ENCODE data around the gene TMEM187. TPM values are rescaled to one million over a fixed set of nuclear protein-coding genes. Genes with fewer than 3 reads are reported as not detected.

TMEM187 gene
- total and polyA plus RNA-seq, 4 experiments from 2014 or later: 10.4 to 23.8 (median 13.8) TPM

GRCh38 chrX:153984351-153985178, 12.0 kb downstream of the TMEM187 start:
- H3K27me3 ChIP-seq (ENCODE audit: insufficient read depth, low read length): no peaks in the 10 kb centered on the region
- peak overlapping the region; percentile 41 to 91 (median 66) for H3K4me3 Mint-ChIP-seq
- peak in 4 of 5 donors; percentile 24 to 74 (median 41) for DNase-seq
- intact Hi-C loops (cut with micrococcal nuclease): loop anchor here (5.0 kb wide), 1 partner anchor 113 kb away; the partner anchor contains the start of gene MECP2
- H3K4me3 ChIP-seq (ENCODE audit: low read length in 2 of 2): no peak overlapping the region
- no peaks in the 10 kb centered on the region for H3K9me3 ChIP-seq (ENCODE audit: control insufficient read depth in 1 of 2, low read length in 2 of 2)
- peak overlapping the region; percentile 91 to 98 (median 96) for H3K27ac Mint-ChIP-seq
- peaks cover 25 to 76% (median 42%) of the 10 kb centered on the region in 4 donors for H3K4me1 Mint-ChIP-seq
- no peaks in the 10 kb centered on the region for H3K36me3 ChIP-seq (ENCODE audit: insufficient read depth, low read length)
- ChIA-PET CTCF (ENCODE audit: partially characterized antibody) (interaction anchor here (1.2 kb wide), 1 partner anchor 21 kb away, joined by 3 read pairs; no protein-coding TSS in a partner anchor), POLR2A (ENCODE audit: partially characterized antibody) (interaction anchor here (1.0 to 4.2 kb wide), 6 partner anchors 13 to 413 kb away, joined by 3 to 67 read pairs (median 4); partner anchors contain the start of genes HCFC1, IRAK1 and TMEM187)
- H3K36me3 Mint-ChIP-seq: no peaks in the 10 kb centered on the region
- H3K4me1 ChIP-seq (ENCODE audit: insufficient read depth, low read length): peaks cover 63% of the 10 kb centered on the region
- H3K27ac ChIP-seq (ENCODE audit: low read depth, low read length): peak overlapping the region; percentile 67
- no peaks in the 10 kb centered on the region for H3K9me3 Mint-ChIP-seq
- H3K27me3 Mint-ChIP-seq: no peaks in the 10 kb centered on the region

GRCh38 chrX:153988493-153988892, 15.9 kb downstream of the TMEM187 start:
- peaks cover 44% of the 10 kb centered on the region for H3K4me1 ChIP-seq (ENCODE audit: insufficient read depth, low read length)
- POLR2A ChIA-PET (ENCODE audit: partially characterized antibody): interaction anchor here (1.2 kb wide), 1 partner anchor 8 kb away, joined by 3 read pairs; no protein-coding TSS in a partner anchor
- intact Hi-C loops (cut with micrococcal nuclease): no loop called here
- no peaks in the 10 kb centered on the region for H3K36me3 ChIP-seq (ENCODE audit: insufficient read depth, low read length)
- H3K4me3 Mint-ChIP-seq: no peak overlapping the region
- no peaks in the 10 kb centered on the region for H3K27me3 Mint-ChIP-seq
- H3K36me3 Mint-ChIP-seq: no peaks in the 10 kb centered on the region
- H3K4me1 Mint-ChIP-seq: peaks cover 14 to 48% (median 26%) of the 10 kb centered on the region in 4 donors
- CTCF ChIA-PET (ENCODE audit: partially characterized antibody): interaction anchor here (1.4 kb wide), 1 partner anchor 18 kb away, joined by 3 read pairs; no protein-coding TSS in a partner anchor
- H3K9me3 Mint-ChIP-seq: peaks cover 0 to 2% (median 0%) of the 10 kb centered on the region in 8 donors
- H3K27ac Mint-ChIP-seq: peak overlapping the region in 3 of 7 donors; percentile 46 to 75 (median 68)
- no peaks in the 10 kb centered on the region for H3K9me3 ChIP-seq (ENCODE audit: control insufficient read depth in 1 of 2, low read length in 2 of 2)
- no peak overlapping the region for H3K4me3 ChIP-seq (ENCODE audit: low read length in 2 of 2)
- no peak overlapping the region for H3K27ac ChIP-seq (ENCODE audit: low read depth, low read length)
- no peak for DNase-seq
- no peaks in the 10 kb centered on the region for H3K27me3 ChIP-seq (ENCODE audit: insufficient read depth, low read length)

- H3K36me3 ChIP-seq (ENCODE audit: insufficient read depth, low read length): no peaks in the 10 kb centered on the region
- H3K9me3 Mint-ChIP-seq: peaks cover 0 to 6% (median 0%) of the 10 kb centered on the region in 8 donors
- ChIA-PET POLR2A (ENCODE audit: partially characterized antibody) (interaction anchor here (0.7 to 1.5 kb wide), 5 partner anchors 9 to 65 kb away, joined by 3 to 4 read pairs (median 3); partner anchors contain the start of gene HCFC1), CTCF (ENCODE audit: partially characterized antibody) (interaction anchor here (0.9 to 1.4 kb wide), 4 partner anchors 14 to 544 kb away, joined by 3 read pairs; no protein-coding TSS in a partner anchor)
- H3K27ac Mint-ChIP-seq: peak overlapping the region; percentile 68 to 93 (median 85)
- peak in 3 of 5 donors; percentile 26 to 31 (median 30) for DNase-seq
- peak overlapping the region; percentile 35 for H3K27ac ChIP-seq (ENCODE audit: low read depth, low read length)
- H3K9me3 ChIP-seq (ENCODE audit: control insufficient read depth in 1 of 2, low read length in 2 of 2): no peaks in the 10 kb centered on the region
- intact Hi-C loops (cut with micrococcal nuclease): no loop called here
- H3K36me3 Mint-ChIP-seq: no peaks in the 10 kb centered on the region
- H3K4me3 ChIP-seq (ENCODE audit: low read length in 2 of 2): no peak overlapping the region
- peaks cover 28% of the 10 kb centered on the region for H3K4me1 ChIP-seq (ENCODE audit: insufficient read depth, low read length)
- peak overlapping the region in 6 of 8 donors; percentile 53 to 82 (median 69) for H3K4me3 Mint-ChIP-seq
- no peaks in the 10 kb centered on the region for H3K27me3 Mint-ChIP-seq
- H3K4me1 Mint-ChIP-seq: peaks cover 6 to 32% (median 13%) of the 10 kb centered on the region in 4 donors
- no peaks in the 10 kb centered on the region for H3K27me3 ChIP-seq (ENCODE audit: insufficient read depth, low read length)
Observed at GRCh38 chrX:153989973-153990655, 17.6 kb downstream of the TMEM187 start.

GRCh38 chrX:153991013-153991580, 18.5 kb downstream of the TMEM187 start:
- H3K4me1 Mint-ChIP-seq: peaks cover 6 to 23% (median 10%) of the 10 kb centered on the region in 4 donors
- CTCF ChIA-PET (ENCODE audit: partially characterized antibody): no interaction called here

GRCh38 chrX:153992180-153992579, 19.6 kb downstream of the TMEM187 start:
- intact Hi-C loops (cut with micrococcal nuclease): no loop called here
- no peaks in the 10 kb centered on the region for H3K9me3 ChIP-seq (ENCODE audit: control insufficient read depth in 1 of 2, low read length in 2 of 2)
- DNase-seq: no peak
- H3K36me3 ChIP-seq (ENCODE audit: insufficient read depth, low read length): no peaks in the 10 kb centered on the region
- Mint-ChIP-seq H3K27me3 (no peaks in the 10 kb centered on the region), H3K4me1 (peaks cover 6 to 16% (median 10%) of the 10 kb centered on the region in 4 donors), H3K27ac (no peak overlapping the region), H3K36me3 (no peaks in the 10 kb centered on the region), H3K9me3 (peaks cover 0 to 6% (median 0%) of the 10 kb centered on the region in 8 donors), H3K4me3 (no peak overlapping the region)
- no peaks in the 10 kb centered on the region for H3K27me3 ChIP-seq (ENCODE audit: insufficient read depth, low read length)
- CTCF ChIA-PET (ENCODE audit: partially characterized antibody): no interaction called here
- peaks cover 14% of the 10 kb centered on the region for H3K4me1 ChIP-seq (ENCODE audit: insufficient read depth, low read length)
- H3K27ac ChIP-seq (ENCODE audit: low read depth, low read length): no peak overlapping the region
- H3K4me3 ChIP-seq (ENCODE audit: low read length in 2 of 2): no peak overlapping the region
- POLR2A ChIA-PET (ENCODE audit: partially characterized antibody): no interaction called here

More at GRCh38 chrX:153991013-153991580, 18.5 kb downstream of the TMEM187 start:
- no peaks in the 10 kb centered on the region for H3K36me3 Mint-ChIP-seq
- H3K4me3 Mint-ChIP-seq: peak overlapping the region in 1 of 8 donors; percentile 7
- no peaks in the 10 kb centered on the region for H3K9me3 ChIP-seq (ENCODE audit: control insufficient read depth in 1 of 2, low read length in 2 of 2)
- H3K4me1 ChIP-seq (ENCODE audit: insufficient read depth, low read length): peaks cover 24% of the 10 kb centered on the region
- intact Hi-C loops (cut with micrococcal nuclease): no loop called here
- no peak for DNase-seq
- no peak overlapping the region for H3K27ac ChIP-seq (ENCODE audit: low read depth, low read length)
- H3K9me3 Mint-ChIP-seq: peaks cover 0 to 6% (median 0%) of the 10 kb centered on the region in 8 donors
- H3K27ac Mint-ChIP-seq: peak overlapping the region in 3 of 7 donors; percentile 17 to 86 (median 64)
- no peaks in the 10 kb centered on the region for H3K27me3 ChIP-seq (ENCODE audit: insufficient read depth, low read length)
- no peaks in the 10 kb centered on the region for H3K36me3 ChIP-seq (ENCODE audit: insufficient read depth, low read length)
- H3K27me3 Mint-ChIP-seq: no peaks in the 10 kb centered on the region
- no peak overlapping the region for H3K4me3 ChIP-seq (ENCODE audit: low read length in 2 of 2)
- POLR2A ChIA-PET (ENCODE audit: partially characterized antibody): no interaction called here

- Histone ChIP-seq H3K9me3 (ENCODE audit: control insufficient read depth in 1 of 2, low read length in 2 of 2) (no peaks in the 10 kb centered on the region), H3K4me3 (ENCODE audit: low read length in 2 of 2) (no peak overlapping the region), H3K36me3 (ENCODE audit: insufficient read depth, low read length) (no peaks in the 10 kb centered on the region), H3K27me3 (ENCODE audit: insufficient read depth, low read length) (no peaks in the 10 kb centered on the region), H3K4me1 (ENCODE audit: insufficient read depth, low read length) (peaks cover 13% of the 10 kb centered on the region), H3K27ac (ENCODE audit: low read depth, low read length) (no peak overlapping the region)
- H3K27me3 Mint-ChIP-seq: no peaks in the 10 kb centered on the region
- H3K9me3 Mint-ChIP-seq: peaks cover 0 to 6% (median 0%) of the 10 kb centered on the region in 8 donors
- ChIA-PET POLR2A (ENCODE audit: partially characterized antibody) (no interaction called here), CTCF (ENCODE audit: partially characterized antibody) (interaction anchor here (0.6 kb wide), 1 partner anchor 25 kb away, joined by 3 read pairs; no protein-coding TSS in a partner anchor)
- no peak overlapping the region for H3K27ac Mint-ChIP-seq
- no peaks in the 10 kb centered on the region for H3K36me3 Mint-ChIP-seq
- H3K4me1 Mint-ChIP-seq: peaks cover 6 to 13% (median 10%) of the 10 kb centered on the region in 4 donors
- no peak for DNase-seq
- no peak overlapping the region for H3K4me3 Mint-ChIP-seq
- intact Hi-C loops (cut with micrococcal nuclease): no loop called here
Observed at GRCh38 chrX:153993079-153993478, 20.5 kb downstream of the TMEM187 start.
